Measurements from ENCODE around the gene CADM1.

Gene CADM1

GRCh38 chr11:115444542-115444941 is 59.7 kb downstream of the CADM1 start:
- no peak overlapping the region for H3K4me3 ChIP-seq (ENCODE audit: low read depth in 1 of 2, low read length in 1 of 2)
- H3K27me3 ChIP-seq, result no peaks in the 10 kb centered on the region
- no peaks in the 10 kb centered on the region for H3K9me3 ChIP-seq
- H3K4me1 ChIP-seq (ENCODE audit: control insufficient read depth in 1 of 2, insufficient read depth in 1 of 2, low read depth in 1 of 2, low read length in 1 of 2), result no peaks in the 10 kb centered on the region
- H3K27ac ChIP-seq, result no peak overlapping the region
- TF ChIP-seq CTCF (IDR thresholded peaks at IDR 0.05), result no peak
- no peaks in the 10 kb centered on the region for H3K36me3 ChIP-seq

DNA sequence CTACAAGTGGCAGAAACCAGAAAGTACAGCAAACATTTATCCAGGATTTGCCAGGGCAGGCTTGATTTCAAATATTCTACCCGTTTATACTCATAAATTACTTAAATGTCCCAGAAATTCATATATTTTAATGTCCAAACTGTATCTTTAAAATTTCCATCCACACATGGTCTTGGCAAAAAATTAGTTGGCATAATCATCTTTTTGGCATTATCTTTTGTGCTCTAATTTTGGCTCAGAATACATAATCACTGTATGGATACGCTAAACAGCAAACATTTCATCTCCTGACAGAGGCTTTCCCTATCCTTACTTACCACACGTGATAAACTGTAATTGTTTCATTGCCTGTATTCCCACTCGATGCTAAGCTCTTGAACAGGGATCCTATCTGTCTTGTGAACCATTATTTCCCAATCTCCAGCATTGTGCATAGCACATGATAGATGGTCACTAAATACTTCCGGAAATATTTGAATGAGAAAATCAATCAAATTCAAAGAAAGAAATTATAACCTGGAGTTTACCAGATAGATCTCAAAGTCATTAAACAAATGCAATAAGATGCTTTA is 64.2 kb downstream of the CADM1 start:
- no peaks in the 10 kb centered on the region for H3K9me3 ChIP-seq
- no peaks in the 10 kb centered on the region for H3K36me3 ChIP-seq
- H3K4me3 ChIP-seq (ENCODE audit: low read depth in 1 of 2, low read length in 1 of 2), result no peak overlapping the region
- no peaks in the 10 kb centered on the region for H3K4me1 ChIP-seq (ENCODE audit: control insufficient read depth in 1 of 2, insufficient read depth in 1 of 2, low read depth in 1 of 2, low read length in 1 of 2)
- no peaks in the 10 kb centered on the region for H3K27me3 ChIP-seq
- TF ChIP-seq CTCF (IDR thresholded peaks at IDR 0.05), result no peak
- no peak overlapping the region for H3K27ac ChIP-seq

DNA sequence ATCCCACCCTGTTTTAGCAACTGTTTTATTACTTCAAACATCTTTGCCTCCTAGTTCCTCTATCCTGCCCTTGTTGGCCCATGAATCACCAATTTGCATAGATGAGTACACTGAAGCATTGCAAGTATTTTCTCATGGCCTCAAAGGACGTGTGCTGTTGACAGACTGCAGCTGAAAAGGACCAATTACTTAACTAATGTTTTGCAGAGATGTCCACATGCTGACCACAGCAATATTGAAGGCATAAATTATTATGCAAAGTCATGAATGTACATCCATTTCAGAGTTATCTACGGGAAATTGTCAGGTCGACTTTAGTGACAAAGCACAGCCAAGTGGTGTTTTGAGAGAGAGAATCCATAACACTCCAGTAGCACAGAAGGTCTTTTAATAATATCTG is 64.8 kb downstream of the CADM1 start:
- no peak overlapping the region for H3K27ac ChIP-seq
- H3K4me1 ChIP-seq (ENCODE audit: control insufficient read depth in 1 of 2, insufficient read depth in 1 of 2, low read depth in 1 of 2, low read length in 1 of 2), result no peaks in the 10 kb centered on the region
- H3K4me3 ChIP-seq (ENCODE audit: low read depth in 1 of 2, low read length in 1 of 2), result no peak overlapping the region
- H3K9me3 ChIP-seq, result no peaks in the 10 kb centered on the region
- H3K27me3 ChIP-seq, result no peaks in the 10 kb centered on the region
- no peaks in the 10 kb centered on the region for H3K36me3 ChIP-seq
- TF ChIP-seq CTCF (IDR thresholded peaks at IDR 0.05), result no peak

- Histone ChIP-seq H3K27me3 (no peaks in the 10 kb centered on the region), H3K36me3 (no peaks in the 10 kb centered on the region), H3K4me3 (ENCODE audit: low read depth in 1 of 2, low read length in 1 of 2) (no peak overlapping the region), H3K4me1 (ENCODE audit: control insufficient read depth in 1 of 2, insufficient read depth in 1 of 2, low read depth in 1 of 2, low read length in 1 of 2) (no peaks in the 10 kb centered on the region), H3K9me3 (no peaks in the 10 kb centered on the region), H3K27ac (no peak overlapping the region)
- no peak for TF ChIP-seq CTCF (IDR thresholded peaks at IDR 0.05)
Measured at GRCh38 chr11:115437902-115438575, 66.2 kb downstream of the CADM1 start.

GRCh38 chr11:115430345-115430744 is 73.9 kb downstream of the CADM1 start:
- H3K27me3 ChIP-seq, result no peaks in the 10 kb centered on the region
- H3K36me3 ChIP-seq, result no peaks in the 10 kb centered on the region
- no peaks in the 10 kb centered on the region for H3K9me3 ChIP-seq
- TF ChIP-seq CTCF (IDR thresholded peaks at IDR 0.05), result no peak
- H3K27ac ChIP-seq, result no peak overlapping the region
- no peaks in the 10 kb centered on the region for H3K4me1 ChIP-seq (ENCODE audit: control insufficient read depth in 1 of 2, insufficient read depth in 1 of 2, low read depth in 1 of 2, low read length in 1 of 2)
- no peak overlapping the region for H3K4me3 ChIP-seq (ENCODE audit: low read depth in 1 of 2, low read length in 1 of 2)
